Mesothelial cell of epicardium (in vitro differentiated cells): ENCODE data around the gene CFAP141. TPM values are rescaled to one million over a fixed set of nuclear protein-coding genes. Genes with fewer than 3 reads are reported as not detected.
A peak's percentile ranks its signal among the peaks of the same experiment; 100 is the strongest.

ENCODE experiments used
- DNase-seq, 2 experiments: peaks; one replicate each; pipeline ENCODE4 v3.0.0; 2021; ENCODE audit warnings: low spot score in 2 of 2; ENCODE audit not compliant: unreplicated experiment in 2 of 2
- H3K27ac Mint-ChIP-seq: 2 replicates; pipeline ENCODE4 v1.8.0; 2021; ENCODE audit warnings: mixed read lengths
- H3K27me3 Mint-ChIP-seq: 2 replicates; pipeline ENCODE4 v1.8.0; 2021; ENCODE audit warnings: low read depth, mixed read lengths
- H3K36me3 Mint-ChIP-seq: 2 replicates; pipeline ENCODE4 v1.8.0; 2021; ENCODE audit warnings: mixed read lengths
- H3K4me1 Mint-ChIP-seq: 2 replicates; pipeline ENCODE4 v1.8.0; 2021; ENCODE audit warnings: mixed read lengths
- H3K4me3 Mint-ChIP-seq: 2 replicates; pipeline ENCODE4 v1.8.0; 2021; ENCODE audit warnings: mild to moderate bottlenecking, moderate library complexity, mixed read lengths
- H3K9me3 Mint-ChIP-seq: 2 replicates; pipeline ENCODE4 v1.8.0; 2021; ENCODE audit warnings: mixed read lengths
- CTCF ChIP-seq: fragments of 200-600 bp; sonication (generic); IDR thresholded peaks from one replicate; pipeline ENCODE4 v1.5.0; 2021; ENCODE audit warnings: antibody characterized with exemption; ENCODE audit not compliant: unreplicated experiment
- total RNA-seq: library from RNA; stranded (reverse); gene quantifications from 3 replicates; pipeline ENCODE4 v1.2.1, GENCODE V29; 2021

The CFAP141 gene
- total RNA-seq, 1 donor from 2014 or later: not detected

- TF ChIP-seq CTCF: no peak
- no peaks in the 10 kb centered on the region for H3K27me3 Mint-ChIP-seq
- no peak overlapping the region for H3K4me3 Mint-ChIP-seq
- DNase-seq: no peak
- peaks cover 19% of the 10 kb centered on the region for H3K4me1 Mint-ChIP-seq
- no peak overlapping the region for H3K27ac Mint-ChIP-seq
- H3K9me3 Mint-ChIP-seq: no peaks in the 10 kb centered on the region
- H3K36me3 Mint-ChIP-seq: no peaks in the 10 kb centered on the region
Observed at GRCh38 chr1:154199563-154199879, 6.6 kb downstream of the CFAP141 start.

GRCh38 chr1:154198756-154199562, 7.2 kb downstream of the CFAP141 start:
- peak; percentile 64 for TF ChIP-seq CTCF
- Mint-ChIP-seq H3K4me3 (no peak overlapping the region), H3K27me3 (peaks cover 3% of the 10 kb centered on the region), H3K9me3 (no peaks in the 10 kb centered on the region), H3K27ac (no peak overlapping the region), H3K36me3 (no peaks in the 10 kb centered on the region), H3K4me1 (peaks cover 19% of the 10 kb centered on the region)
- DNase-seq: no peak

GRCh38 chr1:154193821-154194220, 12.3 kb downstream of the CFAP141 start:
- no peak for TF ChIP-seq CTCF
- H3K27ac Mint-ChIP-seq: no peak overlapping the region
- no peak for DNase-seq

GRCh38 chr1:154192476-154192875, 13.7 kb downstream of the CFAP141 start:
- Mint-ChIP-seq H3K27ac (no peak overlapping the region), H3K4me3 (no peak overlapping the region), H3K9me3 (no peaks in the 10 kb centered on the region), H3K36me3 (no peaks in the 10 kb centered on the region), H3K27me3 (peaks cover 9% of the 10 kb centered on the region), H3K4me1 (peaks cover 20% of the 10 kb centered on the region)
- no peak for TF ChIP-seq CTCF
- DNase-seq: no peak

More at GRCh38 chr1:154193821-154194220, 12.3 kb downstream of the CFAP141 start:
- H3K27me3 Mint-ChIP-seq: peaks cover 9% of the 10 kb centered on the region
- H3K36me3 Mint-ChIP-seq: no peaks in the 10 kb centered on the region
- H3K9me3 Mint-ChIP-seq: no peaks in the 10 kb centered on the region
- H3K4me1 Mint-ChIP-seq: peaks cover 24% of the 10 kb centered on the region
- no peak overlapping the region for H3K4me3 Mint-ChIP-seq

- peak within 1 kb of the TSS; percentile 9 for H3K4me3 Mint-ChIP-seq
- H3K27me3 Mint-ChIP-seq: peaks cover 9% of the 10 kb centered on the region
- H3K36me3 Mint-ChIP-seq: no peaks in the 10 kb centered on the region
- no peaks in the 10 kb centered on the region for H3K9me3 Mint-ChIP-seq
- no peak for DNase-seq
- H3K4me1 Mint-ChIP-seq: peaks cover 19% of the 10 kb centered on the region
- no peak within 1 kb of the TSS for H3K27ac Mint-ChIP-seq
- no peak for TF ChIP-seq CTCF
Observed at GRCh38 chr1:154191990-154192461, 14.1 kb downstream of the CFAP141 start, which contains the start of gene TPM3. Gene TPM3 (minus strand): TSS chr1:154192100. CDS start chr1:154192018, 82 bp downstream.
